Suprapubic skin (tissue), 4 donors: Measurements from ENCODE around the gene EPOP. TPM values are rescaled to one million over a fixed set of nuclear protein-coding genes. Genes with fewer than 3 reads are reported as not detected.

Experiments used
- DNase-seq, 2 donors: peaks; one replicate each; pipeline ENCODE4 v3.0.0-alpha.2; 2019; ENCODE audit warnings: low spot score in 2 of 2
- H3K27ac ChIP-seq: fragments of 200-600 bp; sonication (generic); one replicate; pipeline ENCODE4 v1.5.1; 2019
- H3K27me3 ChIP-seq: fragments of 200-600 bp; sonication (generic); one replicate; pipeline ENCODE4 v1.5.1; 2019
- H3K36me3 ChIP-seq: fragments of 200-600 bp; sonication (generic); one replicate; pipeline ENCODE4 v1.5.1; 2019
- H3K4me1 ChIP-seq: fragments of 200-600 bp; sonication (generic); one replicate; pipeline ENCODE4 v1.5.1; 2019
- H3K4me3 ChIP-seq: fragments of 200-600 bp; sonication (generic); one replicate; pipeline ENCODE4 v1.5.1; 2019; ENCODE audit warnings: mild to moderate bottlenecking
- H3K9me3 ChIP-seq: fragments of 200-600 bp; sonication (generic); one replicate; pipeline ENCODE4 v1.5.1; 2019
- EP300 ChIP-seq: sonication (generic); formaldehyde crosslinking; IDR thresholded peaks from one replicate; pipeline ENCODE4 v1.6.1; 2017; ENCODE audit warnings: antibody characterized with exemption
- POLR2A ChIP-seq, 2 donors: fragments of 450-650 bp; IDR thresholded peaks; one replicate each; pipeline ENCODE4 v1.6.1; 2017; ENCODE audit warnings: antibody characterized with exemption in 2 of 2, mild to moderate bottlenecking in 2 of 2, moderate library complexity in 2 of 2
- POLR2AphosphoS5 ChIP-seq, 3 donors: sonication (generic); formaldehyde crosslinking; IDR thresholded peaks; one replicate each; pipeline ENCODE4 v1.6.1; 2017; ENCODE audit warnings: antibody characterized with exemption in 3 of 3
- WGBS: methylation state at CpG from one replicate; pipeline ENCODE4 v1.1.5; 2018; 5-methylcytosine and 5-hydroxymethylcytosine counted together
- total RNA-seq, 4 donors: library from RNA; depleted of rRNA; stranded (reverse); fragments of >200 nt; gene quantifications; one replicate each; pipeline ENCODE4 v1.1.0, GENCODE V29; 2016
- TF ChIP-seq, protein P1 (sequence below), 2 donors: fragments of 200-600 bp in 1 of 2; fragments of 450-650 bp in 1 of 2; sonication (generic) in 1 of 2; IDR thresholded peaks; one replicate each; pipeline ENCODE4 v1.5.1; 2016 to 2019; ENCODE audit warnings: antibody characterized with exemption in 2 of 2, mild to moderate bottlenecking in 1 of 2, moderate library complexity in 1 of 2

EPOP gene
- total RNA-seq, 4 donors from 2014 or later = 0.80 to 6.1 (median 3.2) TPM

DNA sequence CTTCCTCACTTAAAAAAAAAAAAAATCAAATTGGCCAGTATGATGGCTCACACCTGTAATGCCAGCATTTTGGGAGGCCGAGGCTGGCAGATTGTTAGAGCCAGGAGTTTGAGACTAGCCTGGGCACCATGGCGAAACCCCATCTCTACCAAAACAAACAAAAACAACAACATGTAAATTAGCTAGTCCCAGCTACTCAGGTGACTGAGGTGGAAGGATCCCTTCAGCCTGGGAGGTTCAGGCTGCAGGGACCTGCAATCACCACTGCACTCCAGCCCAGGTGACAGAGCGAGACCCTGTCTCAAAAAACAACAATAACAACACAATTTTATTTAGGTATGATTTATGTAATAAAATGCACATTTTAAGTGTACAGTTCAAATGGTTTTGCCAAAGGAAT lies 6.3 kb upstream of the EPOP start:
- DNase-seq = no peak
- H3K9me3 ChIP-seq = no peaks in the 10 kb centered on the region
- TF ChIP-seq POLR2A (IDR thresholded peaks at IDR 0.05) = no peak
- TF ChIP-seq EP300 = no peak
- TF ChIP-seq POLR2AphosphoS5 (IDR thresholded peaks at IDR 0.05) = no peak
- TF ChIP-seq, protein P1, sequence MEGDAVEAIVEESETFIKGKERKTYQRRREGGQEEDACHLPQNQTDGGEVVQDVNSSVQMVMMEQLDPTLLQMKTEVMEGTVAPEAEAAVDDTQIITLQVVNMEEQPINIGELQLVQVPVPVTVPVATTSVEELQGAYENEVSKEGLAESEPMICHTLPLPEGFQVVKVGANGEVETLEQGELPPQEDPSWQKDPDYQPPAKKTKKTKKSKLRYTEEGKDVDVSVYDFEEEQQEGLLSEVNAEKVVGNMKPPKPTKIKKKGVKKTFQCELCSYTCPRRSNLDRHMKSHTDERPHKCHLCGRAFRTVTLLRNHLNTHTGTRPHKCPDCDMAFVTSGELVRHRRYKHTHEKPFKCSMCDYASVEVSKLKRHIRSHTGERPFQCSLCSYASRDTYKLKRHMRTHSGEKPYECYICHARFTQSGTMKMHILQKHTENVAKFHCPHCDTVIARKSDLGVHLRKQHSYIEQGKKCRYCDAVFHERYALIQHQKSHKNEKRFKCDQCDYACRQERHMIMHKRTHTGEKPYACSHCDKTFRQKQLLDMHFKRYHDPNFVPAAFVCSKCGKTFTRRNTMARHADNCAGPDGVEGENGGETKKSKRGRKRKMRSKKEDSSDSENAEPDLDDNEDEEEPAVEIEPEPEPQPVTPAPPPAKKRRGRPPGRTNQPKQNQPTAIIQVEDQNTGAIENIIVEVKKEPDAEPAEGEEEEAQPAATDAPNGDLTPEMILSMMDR (IDR thresholded peaks at IDR 0.05) = no peak
- peaks cover 13% of the 10 kb centered on the region for H3K4me1 ChIP-seq
- no peak overlapping the region for H3K4me3 ChIP-seq
- H3K27me3 ChIP-seq = no peaks in the 10 kb centered on the region
- no peaks in the 10 kb centered on the region for H3K36me3 ChIP-seq
- 80% methylated on average over 3 of the region's 3 CpGs for WGBS
- no peak overlapping the region for H3K27ac ChIP-seq

DNA sequence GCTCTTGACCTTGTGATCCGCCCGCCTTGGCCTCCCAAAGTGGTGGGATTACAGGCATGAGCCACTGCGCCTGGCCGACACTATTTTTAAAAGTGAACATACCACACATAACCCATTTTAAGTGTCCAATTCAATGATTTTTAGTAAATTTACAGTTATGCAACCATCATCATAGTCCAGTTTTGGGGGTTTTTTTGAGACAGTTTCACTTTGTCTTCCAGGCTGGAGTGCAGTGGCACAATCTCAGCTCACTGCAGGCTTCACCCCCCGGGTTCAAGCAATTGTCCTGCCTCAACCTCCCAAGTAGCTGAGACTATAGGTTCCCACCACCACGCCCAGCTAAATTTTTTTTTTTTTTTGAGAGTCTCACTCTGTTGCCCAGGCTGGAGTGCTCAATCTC lies 3.1 kb upstream of the EPOP start:
- Histone ChIP-seq H3K4me3 (no peak overlapping the region), H3K4me1 (peaks cover 35% of the 10 kb centered on the region), H3K9me3 (no peaks in the 10 kb centered on the region), H3K27ac (no peak overlapping the region), H3K36me3 (no peaks in the 10 kb centered on the region), H3K27me3 (peaks cover 19% of the 10 kb centered on the region)
- no peak for TF ChIP-seq EP300
- TF ChIP-seq POLR2A (IDR thresholded peaks at IDR 0.05) = no peak
- TF ChIP-seq, protein P1 (IDR thresholded peaks at IDR 0.05) = no peak
- TF ChIP-seq POLR2AphosphoS5 (IDR thresholded peaks at IDR 0.05) = no peak
- no peak for DNase-seq
- whole genome bisulfite sequencing = 86% methylated on average over 6 of the region's 6 CpGs

DNA sequence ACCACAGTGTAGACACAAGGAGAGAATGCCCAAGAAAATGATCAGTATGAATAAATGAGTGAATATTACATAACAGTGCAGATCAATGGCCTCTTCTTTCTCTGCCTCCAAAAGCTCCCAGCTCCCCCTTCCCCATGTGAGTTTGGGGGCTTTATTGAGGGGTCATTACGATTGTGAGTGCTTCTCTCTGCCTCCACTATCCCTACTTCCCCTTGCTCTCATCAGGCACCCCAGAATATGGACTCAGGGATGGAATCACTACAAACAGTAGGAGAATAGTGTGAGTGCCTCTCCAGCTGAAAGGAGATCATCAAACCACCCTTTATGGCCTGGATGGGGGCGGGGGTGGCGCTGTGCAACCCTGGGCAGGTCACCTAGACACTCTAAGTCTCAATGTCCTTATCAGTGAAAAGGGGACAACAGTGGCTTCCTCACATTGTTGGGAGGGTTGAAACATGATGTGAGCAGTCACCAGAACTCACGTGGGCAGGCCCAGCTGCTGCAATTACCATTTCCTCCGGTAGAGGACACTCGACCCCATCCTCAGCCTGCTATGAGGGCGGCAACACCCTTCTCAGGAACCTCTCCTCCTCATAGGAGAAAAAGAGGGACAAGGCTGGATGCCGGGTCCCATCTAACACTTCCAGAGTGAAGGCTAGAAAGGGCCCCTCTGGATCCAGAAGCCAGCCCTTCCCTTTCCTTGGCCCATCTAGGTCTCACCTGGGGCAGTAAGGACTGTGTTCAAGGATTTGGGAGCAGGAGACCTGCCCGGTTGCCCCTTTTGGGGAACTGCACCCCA lies 2.1 kb upstream of the EPOP start:
- peak; percentile 89 to 91 for DNase-seq
- 14% methylated on average over 8 of the region's 9 CpGs for WGBS
- peaks cover 35% of the 10 kb centered on the region for H3K4me1 ChIP-seq
- H3K27ac ChIP-seq = no peak overlapping the region
- H3K36me3 ChIP-seq = no peaks in the 10 kb centered on the region
- H3K27me3 ChIP-seq = peaks cover 28% of the 10 kb centered on the region
- no peak overlapping the region for H3K4me3 ChIP-seq
- H3K9me3 ChIP-seq = no peaks in the 10 kb centered on the region
- TF ChIP-seq, protein P1 (IDR thresholded peaks at IDR 0.05) = peak; percentile 96 to 98
- no peak for TF ChIP-seq POLR2A (IDR thresholded peaks at IDR 0.05)

DNA sequence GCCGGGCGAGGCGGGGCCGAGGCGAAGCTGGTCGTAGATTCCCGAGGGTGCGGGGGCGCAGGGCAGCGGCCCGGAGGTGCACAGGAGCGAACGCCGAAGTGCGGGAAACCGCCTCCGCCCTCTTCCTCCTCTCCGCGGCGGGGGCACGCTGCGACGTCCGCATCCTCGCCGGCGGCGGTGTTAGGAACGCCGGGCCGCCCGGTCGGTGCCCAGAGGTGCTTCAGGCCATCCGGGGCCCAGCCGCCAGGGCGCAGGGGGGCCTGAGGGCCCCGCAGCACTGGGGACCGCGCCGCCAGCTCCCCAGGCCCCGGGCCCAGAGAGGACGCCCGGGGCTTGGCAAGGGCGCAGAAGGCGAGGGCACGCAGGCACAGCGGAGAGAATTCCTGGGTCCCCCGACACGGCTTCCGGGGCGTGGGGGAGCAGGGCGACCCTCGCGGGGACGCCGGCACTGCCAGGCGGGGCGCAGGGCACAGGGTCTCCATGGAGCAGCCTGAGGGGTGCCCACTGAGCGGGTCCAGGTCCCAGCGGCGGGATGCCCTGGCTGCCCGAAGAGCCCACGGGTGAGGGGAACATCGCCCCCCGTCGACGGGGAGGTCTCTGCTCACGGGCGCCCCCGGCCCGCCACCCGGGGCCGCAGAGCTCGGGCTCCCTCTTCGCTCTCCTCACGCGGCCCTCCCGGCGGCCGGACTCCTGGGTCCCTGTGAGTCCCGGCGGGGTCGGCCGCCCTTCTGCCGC lies 576 bp downstream of the EPOP start:
- Histone ChIP-seq H3K4me1 (peaks cover 35% of the 10 kb centered on the region), H3K36me3 (no peaks in the 10 kb centered on the region), H3K27ac (no peak overlapping the region), H3K9me3 (no peaks in the 10 kb centered on the region), H3K4me3 (peak overlapping the region; percentile 72), H3K27me3 (peaks cover 52% of the 10 kb centered on the region)
- WGBS = 0% methylated on average over 17 of the region's 85 CpGs
- TF ChIP-seq, protein P1 (IDR thresholded peaks at IDR 0.05) = no peak
- TF ChIP-seq POLR2AphosphoS5 (IDR thresholded peaks at IDR 0.05) = no peak
- no peak for TF ChIP-seq EP300
- no peak for TF ChIP-seq POLR2A (IDR thresholded peaks at IDR 0.05)
- DNase-seq = peak in 1 of 2 donors; percentile 69

DNA sequence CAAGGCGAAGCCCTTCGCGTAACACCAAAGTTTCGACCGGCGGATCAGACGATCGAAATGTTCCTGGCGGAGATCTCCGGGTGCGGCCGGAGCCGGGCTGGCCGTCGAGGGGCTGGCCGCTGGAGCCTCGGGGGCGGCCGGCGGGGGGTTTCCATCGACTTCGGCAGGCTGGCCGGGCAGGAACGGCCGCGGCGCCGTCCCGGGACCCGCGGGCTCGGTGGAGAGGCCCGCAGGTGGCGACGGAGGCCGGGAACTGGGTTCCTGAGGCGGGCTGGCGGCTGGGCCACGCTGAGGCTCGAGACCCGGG lies 1.1 kb downstream of the EPOP start:
- Histone ChIP-seq H3K27me3 (peaks cover 56% of the 10 kb centered on the region), H3K4me3 (peak overlapping the region; percentile 72), H3K36me3 (no peaks in the 10 kb centered on the region), H3K9me3 (no peaks in the 10 kb centered on the region), H3K4me1 (peaks cover 35% of the 10 kb centered on the region), H3K27ac (no peak overlapping the region)
- no peak for DNase-seq
- 0% methylated on average over 6 of the region's 41 CpGs for WGBS
- TF ChIP-seq, protein P1 (IDR thresholded peaks at IDR 0.05) = no peak
- TF ChIP-seq POLR2AphosphoS5 (IDR thresholded peaks at IDR 0.05) (no peak), EP300 (no peak), POLR2A (IDR thresholded peaks at IDR 0.05) (no peak)
